ENCODE results near the gene OR2AT4.
"Not testable (repeated sequence)": the region's sequence is repeated elsewhere in the genome, so short reads cannot be mapped to it uniquely, and the experiment has no call there.

OR2AT4 gene

DNA sequence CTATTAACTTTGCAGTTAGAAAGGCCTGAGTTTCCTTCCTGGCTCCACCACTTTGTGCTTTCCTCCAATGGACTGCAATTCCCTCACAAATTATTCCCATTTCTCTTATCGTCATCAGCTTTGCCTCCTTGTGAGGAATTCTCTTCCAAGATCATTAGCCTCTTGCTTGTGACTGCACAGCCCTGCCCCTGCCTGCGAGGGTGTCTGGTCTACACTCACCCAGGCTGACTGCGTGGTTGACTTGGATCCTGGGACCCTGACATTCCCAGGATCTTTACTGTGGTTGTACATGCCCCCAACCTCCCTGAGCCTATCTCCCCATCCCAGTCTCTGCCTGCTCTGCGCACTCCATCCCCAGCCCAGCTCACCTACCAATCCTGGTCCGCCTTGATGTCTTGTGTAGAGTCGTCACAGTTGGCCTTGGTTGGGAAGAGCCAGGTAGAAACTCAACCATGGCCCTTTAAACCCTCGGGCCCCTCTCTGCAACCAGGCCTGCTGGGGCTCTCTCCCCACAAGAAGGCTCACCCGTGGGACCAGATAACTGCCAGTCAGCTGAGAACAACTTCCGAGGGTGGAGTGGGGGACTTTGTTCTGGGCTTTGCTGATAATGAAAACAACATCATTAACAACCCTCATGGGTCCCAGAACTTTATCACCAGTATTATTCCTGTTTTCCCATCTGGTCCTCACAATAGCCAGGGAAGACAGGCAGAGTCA lies at the start of gene OR2AT4:
Gene OR2AT4, minus strand, starts transcription at position 421 of the 717 bp plus-strand sequence.
- DNase-seq (ENCODE audit: low read depth): no peak

DNA sequence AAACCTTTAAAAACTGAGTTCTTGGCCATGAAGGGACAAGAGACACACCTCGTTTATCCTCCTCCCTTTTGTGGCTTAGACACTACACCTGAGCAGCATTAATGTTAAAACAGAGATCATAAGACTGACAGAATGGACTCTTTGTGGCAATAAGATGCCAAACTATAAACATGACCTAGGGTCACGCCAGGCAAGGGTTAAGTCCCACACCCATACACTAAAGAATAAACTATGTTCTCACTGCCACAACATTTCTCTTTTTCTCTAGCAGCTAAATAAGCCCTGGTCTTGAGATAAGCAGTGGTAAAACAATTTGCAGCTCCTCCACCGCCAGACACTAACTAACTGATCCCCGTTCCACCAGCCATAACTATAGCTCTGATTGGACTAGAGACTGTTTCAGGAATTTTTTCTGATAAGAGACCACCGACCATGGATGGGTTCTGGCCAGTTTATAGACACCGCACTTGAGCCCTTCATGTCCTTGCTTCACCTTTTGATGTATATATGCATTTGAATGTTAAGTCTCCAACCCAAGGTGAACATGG lies 49.4 kb upstream of the OR2AT4 start:
- DNase-seq (ENCODE audit: low read depth): no peak

DNA sequence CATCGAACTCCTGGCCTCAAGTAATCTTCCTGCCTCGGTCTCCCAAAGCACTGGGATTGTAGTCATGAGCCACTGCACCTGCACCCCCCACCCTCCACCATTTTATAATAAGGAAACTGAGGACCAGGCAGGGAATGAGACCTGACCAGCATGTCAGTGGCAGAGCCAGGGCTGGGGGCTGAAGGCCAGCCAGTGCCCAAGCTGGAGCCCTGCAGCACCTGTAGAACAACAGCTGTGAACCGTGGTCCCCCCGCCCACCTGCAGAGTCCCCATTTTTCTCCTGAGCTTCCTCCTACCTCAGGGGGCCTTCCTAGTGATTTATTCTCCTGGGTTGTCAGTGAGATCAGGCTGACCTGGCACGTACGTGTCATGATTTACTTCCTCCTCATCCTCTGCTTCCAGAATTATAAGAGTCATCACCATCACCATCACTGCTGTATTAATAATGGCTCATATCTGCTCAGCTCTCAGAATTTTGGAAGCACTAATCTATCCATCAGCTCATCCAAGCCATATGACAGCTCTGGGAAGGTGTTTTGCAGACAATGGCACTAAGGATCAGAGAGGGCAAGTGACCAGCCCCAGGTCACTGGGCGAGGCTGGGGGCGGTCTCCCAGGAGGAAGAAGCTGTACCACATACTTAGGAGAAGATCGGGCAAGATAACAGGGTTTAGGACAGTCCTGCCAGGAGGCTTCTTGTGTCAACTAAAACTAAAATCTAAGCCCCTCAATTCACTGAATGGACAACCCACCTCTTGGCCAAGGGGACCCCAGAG lies 48.7 kb upstream of the OR2AT4 start:
- no peak for DNase-seq (ENCODE audit: low read depth)

DNA sequence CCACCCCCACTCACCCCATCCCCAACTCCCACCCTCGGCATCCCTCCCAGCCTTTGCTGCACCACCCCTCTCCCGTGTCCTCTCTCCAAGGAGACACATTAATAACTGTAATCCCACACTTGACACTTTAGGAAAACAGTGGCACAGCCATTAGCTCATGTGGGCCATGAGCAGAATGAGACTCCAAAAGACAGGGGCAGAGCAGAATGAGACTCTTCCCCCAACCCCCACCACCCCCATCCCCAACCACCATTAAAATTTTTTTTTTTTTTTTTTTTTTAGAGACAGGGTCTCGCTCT lies 48.0 kb upstream of the OR2AT4 start:
- no peak for DNase-seq (ENCODE audit: low read depth)

DNA sequence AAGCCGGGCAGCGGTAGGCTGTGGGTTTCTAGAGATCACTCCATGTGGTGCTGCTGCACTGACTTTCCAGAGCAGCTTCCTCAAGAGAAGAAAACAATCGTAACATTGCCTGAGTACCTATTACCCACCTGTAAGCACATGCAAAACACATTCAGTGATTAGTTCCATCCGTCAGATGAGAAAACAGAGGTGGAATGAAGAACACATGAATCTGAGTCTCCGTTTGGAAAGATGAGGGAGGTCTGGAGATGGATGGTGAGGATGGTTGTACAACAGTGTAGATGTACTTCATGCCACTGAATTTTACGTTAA lies 46.7 kb upstream of the OR2AT4 start:
- DNase-seq (ENCODE audit: low read depth): no peak

DNA sequence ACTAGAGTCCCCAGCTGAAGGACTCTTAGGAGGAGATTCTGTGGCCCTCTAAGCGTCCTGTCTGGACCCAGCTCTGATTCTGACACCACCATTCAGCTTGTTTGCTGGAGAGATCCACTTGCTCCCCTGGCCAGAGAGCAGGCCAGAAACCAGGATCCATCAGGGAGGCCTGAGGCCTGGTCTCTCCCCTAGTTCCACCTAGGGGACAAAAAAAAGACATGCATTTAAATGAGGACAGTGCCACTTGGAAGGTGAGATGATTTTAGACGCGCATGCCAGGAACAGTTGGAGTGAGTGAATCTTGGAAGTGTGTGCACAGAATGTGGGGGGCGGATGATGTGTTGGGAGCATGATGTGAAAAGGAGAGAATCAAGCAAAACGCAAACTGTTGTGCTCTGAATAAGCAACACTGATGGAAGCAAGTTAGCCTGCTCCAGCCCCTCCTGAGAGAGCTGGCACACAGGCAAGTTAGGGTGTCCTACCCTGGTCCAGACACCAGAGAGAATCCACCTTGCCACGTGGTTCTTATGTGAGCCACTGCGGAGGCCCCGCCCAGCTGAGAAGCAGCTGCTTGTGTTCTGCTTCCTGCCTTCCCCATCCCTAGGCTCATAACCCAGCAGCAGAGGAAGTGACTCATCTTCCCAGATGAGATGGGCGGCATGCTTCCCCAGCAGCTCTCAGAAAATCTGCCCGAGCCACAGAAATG lies 46.2 kb upstream of the OR2AT4 start:
- peak; percentile 94 for DNase-seq (ENCODE audit: low read depth)

DNA sequence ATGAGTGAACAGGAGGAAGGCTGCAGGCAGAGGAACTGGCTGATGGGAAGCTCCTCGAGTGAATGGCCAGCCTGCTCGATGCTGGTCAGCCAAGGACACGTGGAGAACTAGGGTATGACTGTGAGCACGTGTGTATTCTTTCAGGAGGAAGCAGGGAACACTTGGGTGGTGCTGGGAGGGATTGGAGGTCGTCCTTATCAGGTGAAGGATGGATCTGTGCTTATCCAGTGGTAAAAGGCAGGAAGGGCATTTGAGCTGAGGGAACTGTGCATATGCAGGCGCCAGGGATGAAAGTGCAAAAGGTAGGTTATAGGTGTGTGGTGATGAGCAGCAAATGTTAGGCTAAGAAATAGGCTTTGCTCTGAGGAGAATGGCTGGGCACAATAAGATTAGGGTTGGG lies 44.5 kb upstream of the OR2AT4 start:
- DNase-seq (ENCODE audit: low read depth): no peak

DNA sequence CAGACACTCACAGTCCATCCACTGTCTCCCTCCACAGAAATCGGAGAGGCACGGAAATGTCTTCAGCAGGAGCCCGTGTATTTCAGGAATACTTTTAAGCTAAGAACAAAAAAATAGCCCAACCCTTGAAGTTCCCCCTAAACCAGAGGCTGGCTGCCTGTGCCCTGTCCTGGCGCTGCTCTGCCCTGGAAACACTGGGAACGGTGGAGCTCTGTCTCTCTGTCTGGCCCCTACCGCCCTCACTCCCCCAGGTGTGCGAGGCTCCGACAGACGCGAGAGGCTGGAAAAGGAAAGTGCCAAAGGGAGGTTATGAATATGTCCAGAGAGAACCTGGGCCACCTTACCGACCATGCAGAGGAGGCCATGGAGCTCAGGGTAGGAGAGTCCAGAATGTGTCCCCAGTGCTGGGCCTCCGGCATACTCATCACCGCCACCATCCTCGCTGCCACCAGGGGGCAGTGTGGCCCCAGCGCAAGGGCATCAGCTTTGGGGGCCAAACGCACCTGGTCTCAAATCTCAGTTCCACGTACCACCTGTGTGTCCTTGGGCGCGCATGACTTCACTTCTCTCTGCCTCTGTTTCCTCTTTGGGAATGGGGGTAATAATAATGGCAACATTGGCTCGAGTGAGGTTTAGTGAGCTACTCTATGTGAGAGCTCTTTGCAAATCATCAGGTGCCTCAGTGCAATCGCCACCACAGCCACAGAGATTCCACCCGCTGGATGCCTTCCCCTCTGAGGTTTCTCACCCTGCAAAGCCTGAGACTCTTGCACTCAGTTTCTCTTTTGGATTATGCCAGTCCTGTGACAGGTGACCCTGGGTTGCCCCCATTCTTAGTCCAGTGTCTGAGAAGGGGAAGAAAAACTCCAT lies 43.8 kb upstream of the OR2AT4 start:
- no peak for DNase-seq (ENCODE audit: low read depth)

DNA sequence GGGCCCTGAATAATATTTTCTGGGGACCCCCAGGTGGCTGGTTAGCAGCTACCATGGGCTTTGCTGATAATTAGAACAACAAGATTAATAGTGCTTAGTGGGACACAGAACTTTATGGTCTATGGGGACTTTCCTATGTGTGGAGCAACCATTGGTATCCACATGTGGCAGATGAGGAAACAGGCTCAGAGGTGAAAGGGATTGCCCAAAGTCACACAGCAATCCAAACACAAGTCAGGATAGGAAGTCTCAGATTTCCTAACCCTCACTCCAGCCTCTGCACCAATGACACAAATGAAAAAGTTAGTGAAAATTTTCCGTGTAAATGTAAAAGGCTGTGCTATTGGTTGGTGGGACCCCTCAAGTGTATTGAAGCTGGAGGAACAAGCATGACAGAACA lies 39.0 kb upstream of the OR2AT4 start:
- no peak for DNase-seq (ENCODE audit: low read depth)

DNA sequence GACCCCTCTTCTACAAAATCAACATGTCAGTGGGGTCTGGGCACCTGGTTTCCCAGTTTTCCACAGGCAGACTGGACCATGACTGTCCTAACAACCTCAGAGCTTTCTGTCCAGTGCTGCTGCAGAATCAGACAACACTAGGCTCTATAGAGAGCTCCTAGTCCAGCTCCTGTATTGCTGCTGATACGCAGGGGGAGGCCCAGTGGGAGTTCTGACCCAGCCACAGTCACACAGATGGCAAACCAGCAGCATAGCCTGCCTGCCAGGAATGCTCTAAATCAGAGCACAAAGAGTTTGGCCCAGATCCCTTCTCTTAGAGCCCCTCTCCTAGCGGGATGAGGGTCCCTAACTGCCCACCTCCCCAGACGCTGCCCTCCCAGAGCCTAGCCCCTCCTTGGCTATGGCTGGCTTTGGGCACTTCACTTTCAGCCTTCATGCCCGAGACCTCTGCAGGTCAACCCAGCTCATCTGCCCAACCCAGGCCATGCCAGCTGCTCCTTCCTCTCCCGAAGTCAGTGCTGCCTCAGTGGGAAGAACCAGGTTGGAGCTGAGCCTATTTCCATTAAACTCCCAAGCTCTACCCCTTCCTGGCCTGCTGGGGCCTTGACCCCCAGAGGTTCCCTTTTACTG lies 38.5 kb upstream of the OR2AT4 start:
- no peak for DNase-seq (ENCODE audit: low read depth)

DNA sequence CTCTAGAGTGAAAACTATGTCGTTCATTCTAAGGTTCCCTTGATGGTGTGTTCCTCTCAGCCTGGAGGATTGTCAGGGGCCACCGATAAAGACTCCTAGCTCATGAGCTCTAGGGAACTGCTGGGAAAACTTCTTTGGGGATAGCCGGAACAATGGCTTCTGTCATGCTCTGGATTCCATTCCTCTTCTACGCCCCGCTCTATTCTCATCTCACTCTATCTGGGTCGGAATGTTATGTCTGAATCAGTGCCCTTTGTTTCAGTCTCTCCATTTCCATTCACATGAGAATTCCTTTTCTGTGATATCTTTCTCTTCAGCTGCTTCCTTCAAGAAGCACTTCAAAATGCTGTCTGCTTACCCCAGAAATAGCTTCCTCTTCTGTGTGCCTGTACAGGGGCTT lies 37.3 kb upstream of the OR2AT4 start:
- no peak for DNase-seq (ENCODE audit: low read depth)

DNA sequence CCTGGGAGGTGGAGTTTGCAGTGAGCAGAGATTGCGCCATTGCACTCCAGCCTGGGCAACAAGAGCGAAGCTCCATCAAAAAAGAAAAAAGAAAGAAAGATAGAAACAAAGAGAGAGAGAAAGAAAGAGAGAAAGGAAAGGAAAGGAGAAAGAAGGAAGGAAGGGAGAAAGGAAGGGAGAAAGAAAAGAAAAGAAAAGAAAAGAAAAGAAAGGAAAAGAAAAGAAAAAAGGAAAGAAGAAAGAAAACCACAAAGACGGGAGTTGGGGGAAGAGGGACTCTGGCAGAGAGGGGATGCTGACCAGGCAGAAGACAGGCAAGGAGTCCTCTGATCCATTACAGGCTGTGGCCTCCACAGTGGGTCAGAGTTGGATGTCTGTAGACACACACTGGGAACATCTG lies 35.4 kb upstream of the OR2AT4 start:
- DNase-seq (ENCODE audit: low read depth): no peak

DNA sequence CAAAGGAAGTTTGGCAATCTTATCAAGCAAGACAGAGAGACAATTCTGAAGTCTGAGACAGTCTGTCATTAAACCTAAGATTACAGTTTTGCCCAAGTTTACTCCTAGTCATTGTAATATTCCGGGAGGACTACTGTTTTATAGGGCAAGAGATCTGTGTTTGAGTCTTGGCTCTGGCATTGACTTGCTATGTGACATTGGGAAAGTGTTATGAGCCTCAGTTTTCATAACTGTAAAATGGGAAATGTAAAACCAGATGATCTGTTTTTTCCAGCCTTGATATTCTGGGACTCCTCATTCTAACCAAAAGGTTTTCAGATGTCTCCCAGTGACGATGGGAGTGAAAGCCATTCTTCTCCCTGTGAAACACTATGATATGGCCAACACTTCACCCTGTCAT lies 29.9 kb upstream of the OR2AT4 start:
- DNase-seq (ENCODE audit: low read depth): no peak

DNA sequence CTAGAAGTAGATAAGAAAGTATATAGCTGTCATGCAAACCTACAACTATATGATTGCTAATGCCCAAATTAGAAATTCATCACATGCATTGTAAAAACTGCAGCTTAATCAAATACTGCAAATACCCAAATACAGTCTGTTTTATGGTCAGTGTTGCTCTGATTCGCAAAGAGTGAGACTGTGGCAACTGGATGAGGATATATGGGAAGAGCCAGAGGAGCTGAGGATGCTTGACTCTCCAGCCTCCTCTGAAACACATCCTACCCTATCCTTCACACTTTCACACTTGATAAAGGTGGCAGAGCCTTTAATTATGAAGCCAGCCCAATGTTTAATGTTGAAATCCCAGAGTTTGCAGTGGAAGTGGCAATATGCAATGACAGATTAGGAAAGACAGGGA lies 21.9 kb upstream of the OR2AT4 start:
- no peak for DNase-seq (ENCODE audit: low read depth)

DNA sequence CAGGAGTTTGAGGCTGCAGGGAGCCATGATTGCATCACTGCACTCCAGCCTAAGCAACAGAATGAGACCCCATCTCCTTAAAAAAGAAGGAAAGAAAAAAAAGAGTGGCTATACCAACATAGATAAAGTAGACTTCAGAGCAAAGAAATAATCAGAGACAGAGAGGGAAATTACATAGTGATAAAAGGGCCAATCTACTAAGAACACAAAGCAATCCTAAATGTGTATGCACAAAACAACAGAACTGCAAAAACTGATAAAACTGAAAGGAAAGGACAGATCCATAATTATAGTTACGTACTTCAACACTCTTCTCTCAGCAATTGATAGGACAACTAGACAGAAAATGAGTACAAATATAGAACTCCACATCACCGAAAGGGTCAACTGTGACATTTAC lies 17.8 kb upstream of the OR2AT4 start:
- no peak for DNase-seq (ENCODE audit: low read depth)

DNA sequence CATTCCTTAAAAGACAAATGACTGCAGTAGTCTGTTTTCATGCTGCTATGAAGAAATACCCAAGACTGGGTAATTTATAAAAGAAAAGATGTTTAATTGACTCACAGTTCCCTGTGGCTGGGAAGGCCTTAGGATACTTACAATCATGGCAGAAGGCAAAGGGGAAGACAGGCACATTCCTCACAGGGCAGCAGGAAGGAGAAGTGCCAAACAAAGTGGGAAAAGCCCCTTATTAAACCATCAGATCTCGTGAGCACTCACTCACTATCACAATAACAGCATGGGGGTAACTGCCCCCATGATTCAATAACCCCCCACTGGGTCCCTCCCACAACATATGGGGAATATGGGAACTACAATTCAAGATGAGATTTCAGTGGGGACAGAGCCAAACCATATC lies 16.4 kb upstream of the OR2AT4 start:
- no peak for DNase-seq (ENCODE audit: low read depth)

DNA sequence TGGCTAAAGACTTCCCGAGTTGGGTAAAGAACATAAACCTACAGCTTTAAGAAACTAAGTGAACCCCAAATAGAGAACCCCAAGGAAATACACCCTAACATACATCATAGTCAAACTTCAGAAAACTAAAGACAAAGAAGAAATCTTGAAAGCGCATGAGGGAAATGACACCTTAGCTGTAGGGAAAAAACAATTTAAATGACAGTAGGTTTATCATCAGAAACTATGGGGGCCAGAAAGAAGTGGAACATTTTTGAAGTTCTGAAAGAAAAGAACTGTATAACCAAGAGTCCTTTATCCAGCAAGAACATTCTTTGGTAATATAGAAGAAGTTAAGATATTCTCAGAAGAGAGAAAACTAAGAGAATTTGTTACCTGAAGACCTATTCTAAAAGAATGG lies 15.5 kb upstream of the OR2AT4 start:
- no peak for DNase-seq (ENCODE audit: low read depth)

DNA sequence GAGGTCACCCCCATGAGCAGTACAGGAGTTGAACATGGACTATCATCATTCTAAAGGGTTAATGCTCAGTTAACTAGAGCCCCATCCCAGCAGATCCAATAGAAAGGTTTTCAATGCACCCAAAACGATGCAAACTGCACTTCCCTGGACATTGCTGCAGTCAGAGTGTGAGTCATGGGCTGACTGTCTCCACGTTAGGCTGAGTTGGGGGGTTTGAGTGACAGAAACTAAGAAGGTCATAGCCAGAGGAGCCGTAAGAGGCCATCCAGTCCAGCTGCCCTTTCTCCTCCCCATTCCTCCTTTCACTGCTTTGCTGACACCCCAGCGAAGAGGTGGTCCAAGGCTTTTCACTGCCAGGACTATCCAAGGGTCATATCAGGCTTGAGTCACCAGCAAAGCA lies 10.5 kb upstream of the OR2AT4 start:
- peak; percentile 11 for DNase-seq (ENCODE audit: low read depth)

DNA sequence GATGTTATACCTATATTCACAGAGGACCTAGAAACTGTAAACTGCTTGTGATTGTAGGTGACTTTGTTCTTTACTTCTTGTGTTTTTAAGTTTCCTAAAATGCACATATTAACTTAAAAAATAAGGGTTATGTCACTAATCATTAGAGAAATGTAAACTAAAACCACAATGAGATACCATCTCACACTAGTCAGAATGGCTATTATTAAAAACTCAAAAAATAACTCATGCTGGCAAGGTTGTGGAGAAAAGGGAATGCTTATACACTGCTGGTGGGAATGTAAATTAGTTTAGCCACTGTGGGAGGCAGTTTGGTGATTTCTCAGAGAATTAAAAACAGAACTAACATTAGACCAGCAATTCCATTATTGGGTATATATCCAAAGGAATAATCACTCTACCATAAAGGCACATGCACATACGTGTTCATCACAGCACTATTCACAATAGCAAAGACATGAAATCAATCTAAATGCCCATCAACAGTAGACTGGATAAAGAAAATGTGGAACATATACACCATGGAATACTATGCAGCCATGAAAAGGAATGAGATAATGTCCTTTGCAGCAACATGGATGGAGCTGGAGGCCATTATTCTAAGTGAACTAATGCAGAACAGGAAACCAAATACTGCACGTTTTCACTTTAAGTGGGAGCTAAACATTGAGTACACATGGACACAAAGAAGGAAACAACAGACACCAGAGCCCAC lies 9.4 kb upstream of the OR2AT4 start:
- not testable (repeated sequence) for DNase-seq (ENCODE audit: low read depth)

DNA sequence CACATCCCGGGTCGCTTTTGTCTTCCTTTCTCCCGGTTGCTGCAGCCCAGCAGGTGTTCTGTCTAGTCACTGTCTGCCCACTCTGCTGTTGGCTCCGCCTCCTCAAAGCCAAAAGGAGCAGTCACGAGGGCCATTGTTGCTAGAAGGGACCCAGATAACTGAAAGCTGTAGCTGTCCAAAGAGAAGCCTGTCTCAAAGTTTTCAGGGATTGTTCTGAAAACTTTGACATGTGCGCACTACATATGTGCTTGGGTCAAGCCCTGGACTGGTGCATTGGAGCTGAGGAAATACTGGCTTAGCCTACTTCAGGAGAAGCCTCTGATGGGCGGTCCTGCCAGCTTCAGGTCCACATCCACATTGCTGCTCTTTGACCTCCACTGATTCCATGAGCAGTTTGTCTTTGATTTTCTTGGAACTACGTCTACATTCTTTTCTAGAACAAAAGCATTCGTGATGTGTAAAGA lies 8.8 kb upstream of the OR2AT4 start:
- no peak for DNase-seq (ENCODE audit: low read depth)
